Right renal pelvis (tissue), 4 donors: ENCODE data around the gene VAPB. TPM values are rescaled to one million over a fixed set of nuclear protein-coding genes. Genes with fewer than 3 reads are reported as not detected.

Experiments used
- DNase-seq, 4 donors: peaks; one replicate each; pipeline ENCODE4 v3.0.0-alpha.2; 2013; ENCODE audit warnings: low read depth in 4 of 4, low spot score in 3 of 4, missing footprints in 1 of 4
- polyA plus RNA-seq, 4 donors: library from polyadenylated mRNA; unstranded; fragments of 120-200 nt; gene quantifications; one replicate each; pipeline ENCODE4 v1.2.1, GENCODE V29; 2013; ENCODE audit not compliant: insufficient read length in 4 of 4

The VAPB gene
- polyA plus RNA-seq, 4 donors = 50.0 to 65.8 (median 63.2) TPM

- no peak for DNase-seq
Measured at GRCh38 chr20:58500256-58500655, 111.2 kb downstream of the VAPB start.

Other genes starting within 250 kb of the VAPB start
- not detected for gene ANKRD60, start 160.6 kb upstream of the VAPB start, polyA plus RNA-seq
- gene RAB22A, start 79.5 kb upstream of the VAPB start, polyA plus RNA-seq = 10 to 100 TPM; 16.9 to 22.1 (median 19.7) TPM
- 10 to 100 TPM; 10.2 to 16.4 (median 14.0) TPM for gene APCDD1L, start 126.2 kb downstream of the VAPB start, polyA plus RNA-seq